SK-N-SH treated with all-trans-retinoic acid at 6 μM for 48 hours (cell line): ENCODE measurements around the gene SLC6A18.

Source experiments
- CSDC2 ChIP-seq: fragments of 250-450 bp; sonication (Bioruptor Pico); IDR thresholded peaks from 2 replicates; pipeline ENCODE4 v1.5.0; 2020; ENCODE audit warnings: mild to moderate bottlenecking, moderate library complexity
- ESRRG ChIP-seq: fragments of 250-450 bp; sonication (Bioruptor Pico); IDR thresholded peaks from 2 replicates; pipeline ENCODE4 v1.6.1; 2021; ENCODE audit warnings: mild to moderate bottlenecking
- TOX ChIP-seq: fragments of 250-450 bp; sonication (Bioruptor Pico); IDR thresholded peaks from 2 replicates; pipeline ENCODE4 v1.8.0; 2021; ENCODE audit warnings: mild to moderate bottlenecking, moderate library complexity, borderline replicate concordance
- ZFP30 ChIP-seq: fragments of 450-650 bp; formaldehyde crosslinking; IDR thresholded peaks from 2 replicates; pipeline ENCODE4 v1.5.0; 2022; ENCODE audit warnings: mild to moderate bottlenecking, moderate library complexity
- ZNF565 ChIP-seq: fragments of 450-650 bp; formaldehyde crosslinking; conservative IDR thresholded peaks from 2 replicates; pipeline ENCODE4 v1.5.0; 2020; ENCODE audit warnings: low read depth, mild to moderate bottlenecking, moderate library complexity
- ZNF8 ChIP-seq: fragments of 450-650 bp; formaldehyde crosslinking; IDR thresholded peaks from 2 replicates; pipeline ENCODE4 v1.5.0; 2020; ENCODE audit warnings: mild to moderate bottlenecking, moderate library complexity

DNA sequence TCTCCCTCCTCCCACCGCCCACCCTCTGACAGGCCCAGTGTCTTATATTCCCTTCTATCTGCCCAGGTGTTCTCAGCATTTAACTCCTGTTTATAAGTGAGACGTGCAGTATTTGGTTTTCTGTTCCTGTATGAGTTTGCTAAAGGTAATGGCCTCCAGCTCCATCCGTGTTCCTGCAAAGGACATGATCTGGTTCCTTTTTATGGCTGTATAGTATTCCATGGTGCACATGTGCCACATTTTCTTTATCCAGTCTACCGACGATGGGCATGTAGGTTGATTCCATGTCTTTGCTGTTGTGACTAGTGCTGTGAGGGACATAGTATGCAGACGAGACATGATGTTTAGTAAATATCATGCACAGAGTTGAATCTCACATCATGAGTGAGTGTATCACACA lies 30.8 kb upstream of the SLC6A18 start:
- TF ChIP-seq TOX (CRISPR knock-in tag) (no peak), ZFP30 (no peak), ZNF8 (CRISPR knock-in tag) (no peak), ZNF565 (CRISPR knock-in tag) (no peak), CSDC2 (CRISPR knock-in tag) (no peak), ESRRG (CRISPR knock-in tag) (no peak)
